ENCODE measurements around the gene LRRFIP1. TPM values are rescaled to one million over a fixed set of nuclear protein-coding genes. Genes with fewer than 3 reads are reported as not detected.

Gene LRRFIP1
- total and polyA plus RNA-seq, 12 donors, result 18.7 to 79.7 (median 51.8) TPM

- WGBS, 4 donors, result 89 to 94% (median 92%) methylated on average over 9 to 12 of the region's 12 CpGs
- Histone ChIP-seq H3K4me3 (no peak overlapping the region), H3K4me1 (replicated peaks in 1 of 2) (no peaks in the 10 kb centered on the region), H3K9me3 (replicated peaks in 1 of 3) (no peaks in the 10 kb centered on the region), H3K27me3 (no peaks in the 10 kb centered on the region), H3K36me3 (replicated peaks in 1 of 2) (no peaks in the 10 kb centered on the region), H3K27ac (no peak overlapping the region)
- intact Hi-C loops (cut with DNase I), result no loop called here
- TF ChIP-seq CTCF (IDR thresholded peaks at IDR 0.05) (no peak), POLR2A (IDR thresholded peaks at IDR 0.05) (no peak)
- peak in 1 of 7 donors; percentile 13 for DNase-seq
These were observed 13.2 kb downstream of the LRRFIP1 start for GRCh38 chr2:237640493-237640998.

GRCh38 chr2:237642038-237642734 lies 14.8 kb downstream of the LRRFIP1 start:
- 96 to 100% (median 97%) methylated on average over 9 to 12 of the region's 12 CpGs for WGBS, 4 donors
- TF ChIP-seq CTCF (IDR thresholded peaks at IDR 0.05), result no peak
- Histone ChIP-seq H3K4me1 (replicated peaks in 1 of 2) (no peaks in the 10 kb centered on the region), H3K4me3 (no peak overlapping the region), H3K27me3 (no peaks in the 10 kb centered on the region), H3K27ac (no peak overlapping the region), H3K9me3 (replicated peaks in 1 of 3) (no peaks in the 10 kb centered on the region), H3K36me3 (replicated peaks in 1 of 2) (no peaks in the 10 kb centered on the region)
- DNase-seq, result peak in 1 of 7 donors; percentile 36
- intact Hi-C loops (cut with DNase I), result no loop called here

- DNase-seq, result peak in 1 of 7 donors; percentile 36
- TF ChIP-seq POLR2A (IDR thresholded peaks at IDR 0.05) (no peak), CTCF (IDR thresholded peaks at IDR 0.05) (no peak)
- Histone ChIP-seq H3K27me3 (no peaks in the 10 kb centered on the region), H3K4me1 (replicated peaks in 1 of 2) (no peaks in the 10 kb centered on the region), H3K36me3 (replicated peaks in 1 of 2) (no peaks in the 10 kb centered on the region), H3K4me3 (no peak overlapping the region), H3K27ac (no peak overlapping the region), H3K9me3 (replicated peaks in 1 of 3) (no peaks in the 10 kb centered on the region)
- 88 to 96% (median 92%) methylated on average over 13 of the region's 13 CpGs for WGBS, 4 donors
- intact Hi-C loops (cut with DNase I), result no loop called here
These were observed 15.7 kb downstream of the LRRFIP1 start for GRCh38 chr2:237643066-237643465.

GRCh38 chr2:237643582-237644380 lies 16.4 kb downstream of the LRRFIP1 start:
- TF ChIP-seq POLR2A (IDR thresholded peaks at IDR 0.05) (no peak), CTCF (IDR thresholded peaks at IDR 0.05) (no peak)
- H3K27me3 ChIP-seq, result no peaks in the 10 kb centered on the region
- intact Hi-C loops (cut with DNase I), result no loop called here
- H3K27ac ChIP-seq, result no peak overlapping the region
- 87 to 95% (median 93%) methylated on average over 14 of the region's 14 CpGs for WGBS, 4 donors
- DNase-seq, result peak in 1 of 7 donors; percentile 20
- H3K4me3 ChIP-seq, result no peak overlapping the region
- H3K4me1 ChIP-seq (replicated peaks in 1 of 2), result no peaks in the 10 kb centered on the region
- H3K9me3 ChIP-seq (replicated peaks in 1 of 3), result no peaks in the 10 kb centered on the region
- H3K36me3 ChIP-seq (replicated peaks in 1 of 2), result no peaks in the 10 kb centered on the region

Data from adrenal gland (tissue), 12 donors.